ENCODE measurements around the gene AOC2. TPM values are rescaled to one million over a fixed set of nuclear protein-coding genes. Genes with fewer than 3 reads are reported as not detected.

AOC2 gene
- total and polyA plus RNA-seq, 2 of the 13 experiments (the other 11 are each of a cell fraction or from before 2014, with no cell fraction given): 1.2 to 3.3 TPM

DNA sequence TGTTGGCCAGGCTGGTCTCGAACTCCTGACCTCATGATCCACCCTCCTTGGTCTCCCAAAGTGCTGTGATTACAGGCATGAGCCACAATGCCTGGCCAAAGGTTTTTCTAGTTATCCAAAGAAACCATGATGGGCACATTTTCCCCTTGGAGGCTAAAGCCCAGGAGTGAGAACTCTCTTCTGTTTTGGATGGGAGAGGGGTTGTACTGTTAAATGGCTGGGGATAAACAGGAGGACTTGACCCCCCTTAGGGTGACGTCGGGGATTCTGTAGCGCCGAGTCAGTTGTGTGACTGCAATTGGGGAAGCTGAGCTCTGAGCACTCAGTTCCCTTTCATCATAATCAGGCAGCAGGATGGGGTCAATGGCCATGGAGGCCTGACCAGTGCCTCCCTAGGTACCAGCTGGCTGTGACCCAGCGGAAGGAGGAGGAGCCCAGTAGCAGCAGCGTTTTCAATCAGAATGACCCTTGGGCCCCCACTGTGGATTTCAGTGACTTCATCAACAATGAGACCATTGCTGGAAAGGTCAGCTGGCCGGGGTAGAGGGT, 10.7 kb downstream of the AOC2 start (continued):
- TF ChIP-seq, protein P1, sequence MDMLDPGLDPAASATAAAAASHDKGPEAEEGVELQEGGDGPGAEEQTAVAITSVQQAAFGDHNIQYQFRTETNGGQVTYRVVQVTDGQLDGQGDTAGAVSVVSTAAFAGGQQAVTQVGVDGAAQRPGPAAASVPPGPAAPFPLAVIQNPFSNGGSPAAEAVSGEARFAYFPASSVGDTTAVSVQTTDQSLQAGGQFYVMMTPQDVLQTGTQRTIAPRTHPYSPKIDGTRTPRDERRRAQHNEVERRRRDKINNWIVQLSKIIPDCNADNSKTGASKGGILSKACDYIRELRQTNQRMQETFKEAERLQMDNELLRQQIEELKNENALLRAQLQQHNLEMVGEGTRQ (IDR thresholded peaks at IDR 0.05; ENCODE audit: low read depth, low read length): no peak
- TF ChIP-seq, protein P1 (CRISPR knock-in tag; IDR thresholded peaks at IDR 0.05; ENCODE audit: borderline replicate concordance): no peak
- no peak for TF ChIP-seq NFE2L2 (IDR thresholded peaks at IDR 0.05; ENCODE audit: low read length)
- 0 out of 2 replicates have a peak, but pooled peaks have one; percentile 32 for TF ChIP-seq ZNF205 (CRISPR knock-in tag; IDR thresholded peaks at IDR 0.05)
- TF ChIP-seq, protein P2, sequence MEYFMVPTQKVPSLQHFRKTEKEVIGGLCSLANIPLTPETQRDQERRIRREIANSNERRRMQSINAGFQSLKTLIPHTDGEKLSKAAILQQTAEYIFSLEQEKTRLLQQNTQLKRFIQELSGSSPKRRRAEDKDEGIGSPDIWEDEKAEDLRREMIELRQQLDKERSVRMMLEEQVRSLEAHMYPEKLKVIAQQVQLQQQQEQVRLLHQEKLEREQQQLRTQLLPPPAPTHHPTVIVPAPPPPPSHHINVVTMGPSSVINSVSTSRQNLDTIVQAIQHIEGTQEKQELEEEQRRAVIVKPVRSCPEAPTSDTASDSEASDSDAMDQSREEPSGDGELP (IDR thresholded peaks at IDR 0.05; ENCODE audit: borderline replicate concordance, low read depth): peak; percentile 98
- TF ChIP-seq, protein P3, sequence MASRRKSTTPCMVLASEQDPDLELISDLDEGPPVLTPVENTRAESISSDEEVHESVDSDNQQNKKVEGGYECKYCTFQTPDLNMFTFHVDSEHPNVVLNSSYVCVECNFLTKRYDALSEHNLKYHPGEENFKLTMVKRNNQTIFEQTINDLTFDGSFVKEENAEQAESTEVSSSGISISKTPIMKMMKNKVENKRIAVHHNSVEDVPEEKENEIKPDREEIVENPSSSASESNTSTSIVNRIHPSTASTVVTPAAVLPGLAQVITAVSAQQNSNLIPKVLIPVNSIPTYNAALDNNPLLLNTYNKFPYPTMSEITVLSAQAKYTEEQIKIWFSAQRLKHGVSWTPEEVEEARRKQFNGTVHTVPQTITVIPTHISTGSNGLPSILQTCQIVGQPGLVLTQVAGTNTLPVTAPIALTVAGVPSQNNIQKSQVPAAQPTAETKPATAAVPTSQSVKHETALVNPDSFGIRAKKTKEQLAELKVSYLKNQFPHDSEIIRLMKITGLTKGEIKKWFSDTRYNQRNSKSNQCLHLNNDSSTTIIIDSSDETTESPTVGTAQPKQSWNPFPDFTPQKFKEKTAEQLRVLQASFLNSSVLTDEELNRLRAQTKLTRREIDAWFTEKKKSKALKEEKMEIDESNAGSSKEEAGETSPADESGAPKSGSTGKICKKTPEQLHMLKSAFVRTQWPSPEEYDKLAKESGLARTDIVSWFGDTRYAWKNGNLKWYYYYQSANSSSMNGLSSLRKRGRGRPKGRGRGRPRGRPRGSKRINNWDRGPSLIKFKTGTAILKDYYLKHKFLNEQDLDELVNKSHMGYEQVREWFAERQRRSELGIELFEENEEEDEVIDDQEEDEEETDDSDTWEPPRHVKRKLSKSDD (CRISPR knock-in tag; IDR thresholded peaks at IDR 0.05; ENCODE audit: low read depth): no peak
- no peak for TF ChIP-seq GATAD1 (CRISPR knock-in tag; IDR thresholded peaks at IDR 0.05)
- peak; percentile 42 for TF ChIP-seq YY1 (IDR thresholded peaks at IDR 0.05; ENCODE audit: insufficient read depth, insufficient replicate concordance, low read depth, low read length)
- no peak for TF ChIP-seq ZFP62 (CRISPR knock-in tag; IDR thresholded peaks at IDR 0.05)
- TF ChIP-seq ZNF30 (CRISPR knock-in tag; IDR thresholded peaks at IDR 0.05): no peak
- TF ChIP-seq ZBTB1 (CRISPR knock-in tag; IDR thresholded peaks at IDR 0.05; ENCODE audit: borderline replicate concordance): no peak
- TF ChIP-seq ZNF572 (CRISPR knock-in tag; IDR thresholded peaks at IDR 0.05): no peak
- TF ChIP-seq NFKBIZ (CRISPR knock-in tag; IDR thresholded peaks at IDR 0.05): no peak
- TF ChIP-seq, protein P4, sequence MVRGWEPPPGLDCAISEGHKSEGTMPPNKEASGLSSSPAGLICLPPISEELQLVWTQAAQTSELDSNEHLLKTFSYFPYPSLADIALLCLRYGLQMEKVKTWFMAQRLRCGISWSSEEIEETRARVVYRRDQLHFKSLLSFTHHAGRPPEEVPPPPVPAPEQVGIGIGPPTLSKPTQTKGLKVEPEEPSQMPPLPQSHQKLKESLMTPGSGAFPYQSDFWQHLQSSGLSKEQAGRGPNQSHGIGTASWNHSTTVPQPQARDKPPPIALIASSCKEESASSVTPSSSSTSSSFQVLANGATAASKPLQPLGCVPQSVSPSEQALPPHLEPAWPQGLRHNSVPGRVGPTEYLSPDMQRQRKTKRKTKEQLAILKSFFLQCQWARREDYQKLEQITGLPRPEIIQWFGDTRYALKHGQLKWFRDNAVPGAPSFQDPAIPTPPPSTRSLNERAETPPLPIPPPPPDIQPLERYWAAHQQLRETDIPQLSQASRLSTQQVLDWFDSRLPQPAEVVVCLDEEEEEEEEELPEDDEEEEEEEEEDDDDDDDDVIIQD (CRISPR knock-in tag; IDR thresholded peaks at IDR 0.05; ENCODE audit: low read depth): no peak
- no peak for TF ChIP-seq JDP2 (CRISPR knock-in tag; IDR thresholded peaks at IDR 0.05; ENCODE audit: borderline replicate concordance)
- TF ChIP-seq ZNF570 (CRISPR knock-in tag; IDR thresholded peaks at IDR 0.05; ENCODE audit: borderline replicate concordance): no peak
- no peak for TF ChIP-seq SRY (CRISPR knock-in tag; IDR thresholded peaks at IDR 0.05)
- TF ChIP-seq, protein P5, sequence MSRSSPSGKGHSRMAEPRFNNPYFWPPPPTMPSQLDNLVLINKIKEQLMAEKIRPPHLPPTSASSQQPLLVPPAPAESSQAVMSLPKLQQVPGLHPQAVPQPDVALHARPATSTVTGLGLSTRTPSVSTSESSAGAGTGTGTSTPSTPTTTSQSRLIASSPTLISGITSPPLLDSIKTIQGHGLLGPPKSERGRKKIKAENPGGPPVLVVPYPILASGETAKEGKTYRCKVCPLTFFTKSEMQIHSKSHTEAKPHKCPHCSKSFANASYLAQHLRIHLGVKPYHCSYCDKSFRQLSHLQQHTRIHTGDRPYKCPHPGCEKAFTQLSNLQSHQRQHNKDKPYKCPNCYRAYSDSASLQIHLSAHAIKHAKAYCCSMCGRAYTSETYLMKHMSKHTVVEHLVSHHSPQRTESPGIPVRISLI (CRISPR knock-in tag; IDR thresholded peaks at IDR 0.05; ENCODE audit: borderline replicate concordance): no peak; the same call in 1 of the 2 replicates
- TF ChIP-seq ZNF180 (CRISPR knock-in tag; IDR thresholded peaks at IDR 0.05; ENCODE audit: borderline replicate concordance, low read depth): no peak
- TF ChIP-seq ZNF546 (CRISPR knock-in tag; conservative IDR thresholded peaks at IDR 0.05): no peak

Measured in HepG2 (cell line).